GM21619 (cell line): Measurements from ENCODE around the gene EPSTI1.
A peak's percentile ranks its signal among the peaks of the same experiment; 100 is the strongest.
"Not testable (repeated sequence)": the region's sequence is repeated elsewhere in the genome, so short reads cannot be mapped to it uniquely, and the experiment has no call there.

Source experiments
- ATAC-seq: cut with Tn5 transposase; IDR thresholded peaks from one replicate; pipeline ENCODE4 v1.9.1; 2021; ENCODE audit not compliant: unreplicated experiment

Gene EPSTI1

DNA sequence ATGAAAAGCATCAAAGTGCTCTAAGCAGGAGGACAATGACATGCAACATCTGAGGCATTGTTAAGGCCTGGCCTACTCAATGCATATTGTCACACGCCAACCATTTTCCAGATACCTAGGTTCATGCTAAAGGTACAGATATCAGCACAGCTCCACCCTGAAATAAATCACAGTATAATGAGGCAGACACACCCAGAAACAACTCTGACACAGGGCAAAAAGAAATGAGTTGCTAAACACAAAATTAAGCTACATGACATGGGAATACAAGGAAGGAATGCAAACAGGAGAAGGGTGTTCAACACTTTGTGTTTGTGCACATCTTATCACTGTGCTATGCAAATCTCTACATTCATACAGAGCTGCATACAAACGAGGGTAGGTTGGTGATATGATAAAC is 86.5 kb downstream of the EPSTI1 start:
- ATAC-seq = no peak

DNA sequence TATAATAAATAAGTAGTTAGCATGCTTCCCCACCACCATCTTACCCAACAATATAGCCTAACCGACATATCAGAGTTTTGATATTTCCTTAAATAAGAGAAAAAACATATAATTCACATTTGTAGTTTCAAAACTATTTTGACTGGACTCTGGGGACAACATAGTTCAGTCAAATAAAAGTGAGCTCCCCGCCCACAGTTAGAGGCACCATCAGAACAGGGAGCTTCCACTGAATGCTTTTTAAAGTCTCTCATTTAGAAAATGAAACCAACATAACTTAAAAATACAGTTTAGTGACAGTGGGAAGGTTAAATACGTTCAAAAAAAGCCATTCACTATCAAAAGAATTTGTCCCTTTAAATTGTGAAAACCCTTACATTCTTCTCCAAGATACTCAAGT is 92.8 kb downstream of the EPSTI1 start:
- ATAC-seq = no peak

GRCh38 chr13:42895776-42896175 is 96.3 kb downstream of the EPSTI1 start:
- no peak for ATAC-seq

DNA sequence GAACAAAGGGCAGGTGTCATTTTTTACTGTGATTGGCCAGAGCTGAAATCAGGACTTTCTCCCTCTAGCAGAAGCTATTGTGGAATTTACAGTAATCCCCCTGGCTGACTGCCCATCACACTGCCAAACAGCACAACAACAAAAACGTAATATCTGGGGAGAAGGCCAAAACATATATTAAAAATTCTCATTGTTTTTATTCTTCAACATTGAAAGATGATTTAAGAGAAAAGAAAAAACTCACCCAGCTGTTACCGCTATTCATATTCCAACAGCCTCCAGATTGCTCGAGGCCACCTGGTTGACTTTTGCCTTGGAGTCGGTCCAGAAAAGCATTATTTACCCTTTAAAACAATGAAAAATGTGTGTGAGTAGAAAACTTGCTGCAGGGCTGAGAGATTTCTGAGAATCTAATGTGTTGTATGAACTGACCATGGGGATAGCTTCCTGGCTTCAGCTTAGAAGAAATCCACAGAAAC is 97.2 kb downstream of the EPSTI1 start:
- ATAC-seq = no peak

GRCh38 chr13:42893214-42893671 is 98.8 kb downstream of the EPSTI1 start:
- ATAC-seq = no peak

GRCh38 chr13:42892760-42893159 is 99.3 kb downstream of the EPSTI1 start:
- no peak for ATAC-seq

- no peak for ATAC-seq
Measured at GRCh38 chr13:42891591-42891990, 100.5 kb downstream of the EPSTI1 start.

DNA sequence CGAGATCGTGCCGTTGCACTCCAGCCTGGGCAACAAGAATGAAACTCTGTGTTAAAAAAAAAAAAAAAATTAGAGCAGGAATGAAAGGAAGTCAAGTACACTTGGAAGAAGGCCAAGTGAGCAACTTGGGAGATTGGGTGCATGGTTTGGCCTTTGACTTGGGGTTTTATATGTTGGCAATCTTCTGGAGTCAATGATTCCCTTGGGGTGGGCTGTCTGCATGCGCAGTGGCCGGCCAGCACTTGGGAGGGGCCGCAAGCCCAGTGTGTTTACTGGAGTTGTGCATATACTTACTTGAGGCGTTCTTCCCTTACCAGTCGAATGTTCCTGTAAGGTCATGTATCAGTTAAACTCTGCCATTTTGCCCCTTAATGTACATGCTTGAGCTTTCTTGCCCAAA is 106.7 kb downstream of the EPSTI1 start:
- no peak for ATAC-seq

- ATAC-seq = no peak
Measured at GRCh38 chr13:42883771-42884467, 108.1 kb downstream of the EPSTI1 start.

GRCh38 chr13:42883142-42883541 is 108.9 kb downstream of the EPSTI1 start:
- no peak for ATAC-seq

DNA sequence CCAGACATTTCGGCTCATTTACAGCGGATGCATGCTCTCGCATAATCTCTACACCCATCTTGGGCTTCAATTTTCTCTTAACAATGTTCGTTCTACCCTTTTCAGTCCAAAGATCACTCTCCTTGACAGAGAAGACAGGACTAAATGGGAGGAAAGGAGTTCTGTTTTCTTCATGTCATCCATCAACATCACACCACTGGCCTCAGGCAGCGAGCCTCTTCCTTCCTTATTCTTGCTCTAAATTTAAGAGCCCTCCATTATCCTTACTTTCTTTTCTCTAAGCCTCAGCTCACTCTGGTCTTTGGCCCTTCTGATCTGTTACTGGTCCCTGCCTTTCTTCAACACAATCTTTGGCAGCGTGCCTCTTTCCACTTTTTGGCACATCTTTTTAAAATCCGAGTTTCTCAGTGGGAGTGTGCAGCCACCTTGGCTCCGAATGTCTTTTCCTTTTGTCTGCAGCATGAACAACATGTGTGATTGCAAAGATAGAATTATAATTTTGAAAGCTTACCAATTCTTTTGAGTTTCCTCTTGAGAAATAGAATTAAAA is 111.9 kb downstream of the EPSTI1 start:
- ATAC-seq = no peak

- no peak for ATAC-seq
Measured at GRCh38 chr13:42878721-42879120, 113.3 kb downstream of the EPSTI1 start.

DNA sequence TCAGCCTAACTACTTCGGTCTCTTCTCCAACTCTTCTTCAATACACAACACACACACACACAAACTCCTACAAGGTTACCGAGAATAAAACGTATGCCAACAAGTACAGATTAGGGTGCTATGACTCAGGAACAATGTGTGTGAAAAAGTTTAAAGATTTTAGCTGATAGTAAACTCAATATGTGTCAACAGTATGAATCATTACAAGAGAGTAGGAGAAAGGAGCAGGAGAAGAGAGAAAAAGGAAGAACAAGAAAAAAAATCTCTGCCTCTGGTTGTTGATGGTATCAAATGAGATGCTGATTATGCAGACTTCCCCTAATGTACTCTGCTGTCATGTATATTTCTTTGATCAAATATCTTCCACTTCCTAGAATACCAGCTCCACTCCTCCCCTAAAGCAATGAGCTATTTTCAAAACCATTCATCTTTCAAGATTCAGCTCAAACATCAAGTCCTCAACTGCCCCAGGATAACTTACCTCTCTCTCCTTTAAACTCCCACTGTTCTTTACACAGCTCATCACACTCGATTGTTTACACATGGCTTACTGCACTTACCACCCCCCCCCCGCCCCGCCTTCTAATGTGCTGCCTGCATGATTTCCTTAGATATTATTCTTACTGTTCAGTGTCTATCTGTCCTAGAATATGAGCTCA is 115.0 kb downstream of the EPSTI1 start:
- ATAC-seq = peak; percentile 25

GRCh38 chr13:42876270-42876714 is 115.7 kb downstream of the EPSTI1 start:
- peak; percentile 97 for ATAC-seq

DNA sequence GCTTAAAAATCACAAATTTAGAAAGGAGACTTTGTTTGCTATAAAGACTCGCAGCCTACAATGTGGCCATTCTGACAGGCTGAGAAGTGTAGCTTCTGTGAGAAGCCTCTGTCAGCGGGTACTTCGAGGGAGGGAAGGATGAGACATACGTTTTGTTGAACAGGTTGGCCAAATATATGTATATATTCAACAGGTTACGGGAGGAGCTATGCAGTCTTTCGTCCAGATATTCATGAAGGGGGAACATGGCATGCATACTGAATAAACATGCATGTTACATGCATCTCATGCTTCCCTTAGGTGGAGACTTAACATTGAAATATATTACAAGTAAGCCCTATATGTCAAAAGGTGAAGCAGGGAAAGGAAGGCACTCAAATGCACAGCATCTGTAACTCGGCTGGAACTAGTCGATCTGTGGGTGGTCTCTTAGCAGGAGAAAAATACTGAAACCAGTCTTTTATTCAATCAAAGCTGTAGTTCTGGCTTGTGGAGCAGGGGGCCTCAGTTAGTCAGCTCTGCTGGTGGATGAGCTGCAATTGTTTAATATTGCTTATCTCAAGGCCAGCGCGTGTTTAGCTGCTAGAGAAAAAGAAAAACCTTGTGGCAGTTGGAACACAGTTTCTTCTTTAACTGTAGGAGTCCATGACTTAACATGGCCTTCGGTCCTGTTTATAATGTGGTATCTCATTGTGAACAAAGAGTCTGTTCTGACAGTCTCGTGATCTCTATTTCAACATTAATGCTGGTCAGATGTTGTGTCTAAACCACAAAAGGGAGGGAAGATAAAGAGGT is 116.4 kb downstream of the EPSTI1 start:
- ATAC-seq = peak; percentile 17

DNA sequence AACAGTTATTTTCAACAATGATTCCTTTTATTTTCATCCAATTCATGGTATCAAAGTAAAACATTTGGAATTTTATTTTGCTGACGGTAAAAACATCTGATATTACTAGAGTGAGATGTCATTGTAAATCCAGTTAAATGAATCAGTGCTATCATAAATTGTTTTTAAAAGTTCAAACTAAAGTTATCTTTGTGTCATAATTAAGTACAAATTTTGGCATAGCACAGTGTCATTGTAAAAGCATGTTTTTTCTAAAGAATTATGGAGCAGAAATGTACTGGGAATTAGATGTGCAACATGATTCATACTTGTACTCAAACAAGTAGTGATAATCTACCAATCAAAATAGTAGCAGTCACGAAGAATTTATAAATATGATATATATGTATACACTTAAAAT is 117.8 kb downstream of the EPSTI1 start:
- no peak for ATAC-seq

GRCh38 chr13:42873081-42873480 is 119.0 kb downstream of the EPSTI1 start:
- ATAC-seq = no peak

- no peak for ATAC-seq
Measured at GRCh38 chr13:42867232-42867631, 124.8 kb downstream of the EPSTI1 start.

DNA sequence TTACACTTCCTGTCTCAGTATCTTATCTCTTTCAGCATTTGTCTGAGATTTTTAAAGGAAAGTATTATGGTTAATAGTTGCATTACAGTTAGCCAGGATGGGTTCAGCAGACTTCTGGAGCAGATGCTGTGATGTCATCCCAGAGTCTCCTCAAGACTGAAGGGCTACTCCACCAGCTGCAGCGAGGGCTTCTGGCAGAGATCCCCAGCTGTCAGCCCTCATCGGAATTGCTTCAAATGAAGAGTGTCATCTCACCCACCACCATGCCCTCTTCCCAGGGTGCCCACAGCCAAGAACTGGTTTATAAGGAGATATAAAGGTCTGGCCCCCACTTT is 126.3 kb downstream of the EPSTI1 start:
- ATAC-seq = no peak

DNA sequence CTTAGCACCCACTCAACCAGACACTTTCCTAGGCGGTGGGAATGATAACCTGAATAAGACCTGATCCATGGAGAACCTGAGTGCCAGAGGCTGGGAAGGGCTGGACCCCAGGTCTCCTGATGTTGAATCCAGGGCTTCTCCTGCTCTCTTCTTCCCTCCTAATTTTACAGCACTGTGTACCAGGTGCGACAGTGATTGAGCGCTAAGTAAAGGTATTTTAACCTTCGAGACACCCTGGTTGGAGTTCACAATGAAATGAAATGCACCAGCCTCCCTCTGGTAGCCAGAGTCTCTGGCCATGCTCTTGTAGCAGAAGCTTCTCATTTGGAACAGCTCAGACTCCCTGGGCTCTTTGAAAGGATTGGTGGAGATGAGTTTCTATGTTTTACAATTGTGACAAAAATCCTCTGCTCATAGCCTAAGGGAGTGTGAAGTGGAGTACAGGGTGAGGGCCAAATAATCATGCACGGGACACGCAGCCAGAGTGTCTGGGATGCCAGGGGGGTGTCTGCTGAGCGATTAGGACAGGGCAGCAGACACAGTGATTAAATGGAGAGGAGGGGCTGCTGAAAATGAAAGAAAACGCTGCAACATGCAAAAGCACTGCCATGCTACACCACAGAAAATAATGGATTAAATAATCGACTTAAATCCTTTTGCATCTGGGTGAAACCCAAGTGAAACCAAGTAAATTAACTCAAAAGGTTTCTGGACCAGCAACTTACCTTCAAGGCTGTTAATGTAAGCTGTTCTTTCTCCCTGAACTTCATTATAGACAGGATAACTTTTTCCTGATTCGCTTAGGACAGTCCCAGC is 126.9 kb downstream of the EPSTI1 start:
- no peak for ATAC-seq

GRCh38 chr13:42862370-42862769 is 129.7 kb downstream of the EPSTI1 start:
- ATAC-seq = not testable (repeated sequence)
